GM12873 (cell line): ENCODE data around the gene SLC23A2.

Experiments used
- TF ChIP-seq, protein P1 (sequence below): IDR thresholded peaks from 2 replicates; pipeline ENCODE4 v1.5.1; 2012; ENCODE audit warnings: low read depth, mild to moderate bottlenecking, moderate library complexity, low read length, control low read depth; ENCODE audit not compliant: insufficient read depth; ENCODE audit errors: missing control alignments

SLC23A2 gene

DNA sequence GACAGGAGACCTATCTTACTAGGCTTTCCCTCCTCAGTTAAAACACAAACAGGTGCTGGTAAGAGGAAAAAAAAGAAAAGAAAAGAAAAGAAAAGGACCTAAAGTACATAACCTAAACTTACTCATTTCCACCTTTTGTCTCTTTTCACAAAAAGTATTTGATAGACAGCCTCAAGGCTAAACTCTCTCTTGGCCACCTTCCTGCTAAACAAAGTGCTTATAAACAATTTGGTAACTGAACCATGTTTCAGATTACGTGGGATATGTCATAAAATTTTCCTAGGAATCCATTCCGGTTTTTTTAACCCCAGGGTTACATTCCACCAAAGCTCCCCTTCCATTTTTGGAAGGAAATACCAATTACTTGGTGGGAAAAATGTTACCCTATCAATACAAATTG, 170.6 kb downstream of the SLC23A2 start:
- TF ChIP-seq, protein P1, sequence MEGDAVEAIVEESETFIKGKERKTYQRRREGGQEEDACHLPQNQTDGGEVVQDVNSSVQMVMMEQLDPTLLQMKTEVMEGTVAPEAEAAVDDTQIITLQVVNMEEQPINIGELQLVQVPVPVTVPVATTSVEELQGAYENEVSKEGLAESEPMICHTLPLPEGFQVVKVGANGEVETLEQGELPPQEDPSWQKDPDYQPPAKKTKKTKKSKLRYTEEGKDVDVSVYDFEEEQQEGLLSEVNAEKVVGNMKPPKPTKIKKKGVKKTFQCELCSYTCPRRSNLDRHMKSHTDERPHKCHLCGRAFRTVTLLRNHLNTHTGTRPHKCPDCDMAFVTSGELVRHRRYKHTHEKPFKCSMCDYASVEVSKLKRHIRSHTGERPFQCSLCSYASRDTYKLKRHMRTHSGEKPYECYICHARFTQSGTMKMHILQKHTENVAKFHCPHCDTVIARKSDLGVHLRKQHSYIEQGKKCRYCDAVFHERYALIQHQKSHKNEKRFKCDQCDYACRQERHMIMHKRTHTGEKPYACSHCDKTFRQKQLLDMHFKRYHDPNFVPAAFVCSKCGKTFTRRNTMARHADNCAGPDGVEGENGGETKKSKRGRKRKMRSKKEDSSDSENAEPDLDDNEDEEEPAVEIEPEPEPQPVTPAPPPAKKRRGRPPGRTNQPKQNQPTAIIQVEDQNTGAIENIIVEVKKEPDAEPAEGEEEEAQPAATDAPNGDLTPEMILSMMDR, result no peak

DNA sequence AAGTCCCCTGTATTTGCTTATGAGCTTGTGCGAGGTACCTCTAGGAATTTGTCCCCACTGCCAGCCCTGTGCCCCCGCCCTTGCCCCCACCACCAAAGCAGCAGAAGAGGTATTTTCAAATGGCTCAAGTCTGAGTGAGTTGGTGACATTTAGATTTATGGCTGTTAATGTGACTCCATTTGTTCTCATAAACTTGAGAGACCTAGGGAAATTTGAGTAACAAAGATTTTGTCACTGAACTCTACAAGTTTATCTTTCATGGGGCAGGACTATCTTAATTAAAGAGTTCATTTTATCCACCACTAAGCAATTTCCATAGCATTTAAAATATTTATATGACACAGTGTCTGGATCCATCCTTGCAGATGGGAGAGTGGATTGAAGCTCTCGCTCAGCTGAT, 171.1 kb downstream of the SLC23A2 start:
- TF ChIP-seq, protein P1, result no peak

DNA sequence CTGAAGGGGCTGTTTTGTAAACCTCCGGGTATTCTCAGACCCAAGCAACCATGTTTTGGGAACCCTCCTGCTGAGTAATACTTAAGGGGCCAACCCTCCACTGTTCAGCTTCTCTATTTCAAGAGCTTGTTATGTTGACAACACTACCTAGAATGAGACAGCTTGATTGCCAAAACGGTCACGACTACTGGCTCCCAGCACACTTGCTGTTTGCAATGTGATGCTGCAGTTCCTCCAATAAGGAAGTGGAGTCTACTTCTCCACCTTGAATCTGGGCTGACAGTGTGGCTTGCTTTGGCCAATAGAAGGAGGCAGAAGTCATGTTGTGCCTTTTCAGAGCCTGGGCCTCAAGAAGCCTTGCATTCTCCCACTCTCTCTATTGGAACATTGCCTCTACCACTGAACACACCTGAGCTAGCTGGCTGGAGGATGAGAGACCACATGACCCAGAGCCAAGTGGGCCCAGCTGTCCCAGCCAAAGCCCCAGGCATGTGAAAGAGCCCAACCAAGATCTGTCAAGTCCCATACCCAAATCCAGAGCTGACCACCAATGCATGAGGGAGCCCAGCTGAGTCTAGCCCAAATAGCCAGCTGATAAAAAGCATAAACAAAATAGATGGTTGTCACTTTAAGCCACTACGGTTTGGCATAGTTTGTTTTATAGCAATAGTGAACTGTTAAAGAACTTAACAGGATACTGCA, 171.6 kb downstream of the SLC23A2 start:
- TF ChIP-seq, protein P1, result no peak

DNA sequence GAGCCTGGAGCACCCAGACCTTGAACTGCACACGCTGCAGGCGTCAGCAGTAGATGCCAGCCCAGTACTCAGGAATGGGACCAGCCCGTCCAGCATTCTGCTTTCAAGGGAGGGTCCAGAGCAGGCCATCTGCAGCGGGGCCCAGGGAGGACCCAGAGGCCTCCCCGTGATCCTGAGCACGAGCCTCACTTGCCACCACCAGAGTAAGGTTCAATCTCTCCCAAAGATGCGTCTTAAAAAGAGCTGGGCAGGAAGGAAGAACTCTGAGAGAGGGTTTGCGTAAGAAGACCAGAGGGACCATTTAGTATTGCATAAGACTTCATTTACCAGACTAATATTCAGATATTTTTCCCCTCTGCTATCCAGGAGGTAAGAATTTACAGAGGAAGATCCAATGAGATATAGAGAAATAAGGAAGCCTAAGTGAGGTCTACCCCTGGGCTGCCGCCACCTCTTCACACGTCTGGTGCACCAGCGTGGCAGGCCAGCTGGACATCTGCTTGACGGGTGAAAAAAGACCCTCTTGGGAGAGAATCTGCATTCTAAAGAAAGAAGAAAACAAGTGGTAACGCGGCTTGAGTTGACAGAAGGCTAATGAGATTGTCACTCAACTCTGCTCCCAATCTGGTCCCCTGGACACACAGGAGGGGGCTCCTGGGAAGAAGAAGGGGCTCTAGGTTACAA, 172.3 kb downstream of the SLC23A2 start:
- TF ChIP-seq, protein P1, result no peak

DNA sequence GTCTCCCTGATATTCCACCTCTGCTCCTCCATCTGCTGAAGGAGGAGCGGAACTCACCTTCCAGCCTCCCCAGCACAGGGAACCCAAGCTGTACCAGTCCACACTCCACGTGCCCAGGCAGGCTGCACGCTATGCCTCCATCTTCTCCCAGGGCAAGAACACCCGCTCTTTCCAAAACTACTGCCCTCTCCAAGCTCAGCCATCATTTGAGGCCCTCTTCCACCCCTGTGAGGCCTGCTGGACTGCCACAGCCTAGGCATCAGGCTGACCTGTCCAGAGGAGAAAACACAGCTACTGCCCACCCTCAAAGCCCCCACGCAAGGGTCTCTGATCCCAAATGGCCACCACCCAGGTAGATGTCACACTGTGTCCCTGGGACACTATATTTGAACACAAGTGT, 179.7 kb downstream of the SLC23A2 start:
- TF ChIP-seq, protein P1, result no peak

- TF ChIP-seq, protein P1, result no peak
Measured at GRCh38 chr20:4820806-4821518, 180.3 kb downstream of the SLC23A2 start.

DNA sequence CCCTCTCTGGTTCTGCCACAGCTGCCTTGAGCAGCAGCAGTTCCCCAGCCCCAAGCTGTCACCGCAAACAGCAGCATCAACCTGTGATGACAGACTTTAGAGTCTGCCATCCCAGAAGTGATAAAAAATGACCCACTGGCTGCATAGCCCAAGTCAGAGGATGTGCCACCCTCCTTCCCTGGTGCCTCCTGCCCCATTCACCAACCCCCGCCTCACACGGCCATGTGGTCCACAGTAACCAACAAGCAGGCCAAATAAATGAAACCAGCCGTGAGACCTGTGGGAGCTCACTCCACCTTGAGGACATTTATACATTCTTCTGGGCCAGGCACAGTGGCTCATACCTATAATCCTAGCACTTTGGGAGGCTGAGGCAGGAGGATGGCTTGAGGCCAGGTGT, 181.4 kb downstream of the SLC23A2 start:
- TF ChIP-seq, protein P1, result no peak
